Erythroblast (primary cell): Measurements from ENCODE around the gene NUDT16L1.

Source experiments
- GATA1 ChIP-seq: IDR thresholded peaks from 2 replicates; pipeline ENCODE4 v1.6.1; 2011; ENCODE audit warnings: low read depth, mild to moderate bottlenecking, control low read depth, low read length, moderate library complexity
- POLR2A ChIP-seq: IDR thresholded peaks from 2 replicates; pipeline ENCODE4 v1.6.1; 2011; ENCODE audit warnings: mild to moderate bottlenecking, low read length

DNA sequence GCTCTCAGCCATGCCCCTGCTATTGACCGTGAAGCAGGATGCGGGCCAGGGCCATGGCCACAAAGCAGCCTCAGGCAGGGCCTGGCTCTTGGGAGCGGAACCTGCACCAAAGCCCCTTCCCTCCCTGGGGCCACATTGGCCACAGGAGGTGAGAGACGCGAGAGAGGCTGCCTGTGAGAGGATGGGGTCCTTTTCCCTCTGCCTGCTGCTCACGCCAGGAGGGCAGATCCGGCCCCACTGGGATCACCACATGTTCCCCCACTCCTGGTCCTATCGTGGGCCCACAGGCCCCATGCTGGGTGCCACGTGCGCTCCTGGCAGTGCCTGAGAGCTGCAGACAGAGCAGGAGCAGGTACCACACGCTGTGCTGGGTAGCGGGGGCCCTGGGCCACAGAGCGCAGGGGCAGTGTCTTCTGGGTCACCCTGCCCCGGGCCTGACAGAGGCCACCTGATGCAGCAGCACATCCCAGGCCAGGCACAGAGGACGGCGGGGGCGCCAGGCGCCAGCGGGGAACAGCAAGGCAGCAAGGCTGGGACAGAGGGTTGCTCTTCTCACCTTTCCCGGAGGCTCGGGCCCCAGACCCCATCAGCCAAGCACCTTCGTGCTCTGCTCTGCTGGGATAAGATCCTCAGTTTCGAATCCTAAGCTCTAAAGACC is 9.2 kb upstream of the NUDT16L1 start:
- TF ChIP-seq POLR2A: no peak
- TF ChIP-seq GATA1: no peak
